HG03460 (cell line): Measurements from ENCODE around the gene PBXIP1.

Source experiments
- ATAC-seq: cut with Tn5 transposase; IDR thresholded peaks from one replicate; pipeline ENCODE4 v1.9.1; 2021; ENCODE audit not compliant: unreplicated experiment

The PBXIP1 gene

GRCh38 chr1:154973344-154974101 lies 17.6 kb upstream of the PBXIP1 start:
- ATAC-seq, result no peak

GRCh38 chr1:154972517-154973343 lies 16.8 kb upstream of the PBXIP1 start:
- ATAC-seq, result no peak

- no peak for ATAC-seq
Observed at GRCh38 chr1:154972213-154972516, 16.3 kb upstream of the PBXIP1 start.

GRCh38 chr1:154971341-154971998 lies 15.6 kb upstream of the PBXIP1 start:
- ATAC-seq, result no peak

GRCh38 chr1:154970631-154971340 lies 14.9 kb upstream of the PBXIP1 start, which contains the start of gene SHC1:
Gene SHC1 (minus strand): TSS chr1:154970747. CDS start chr1:154970526, 221 bp downstream.
- ATAC-seq, result no peak

- no peak for ATAC-seq
Observed at GRCh38 chr1:154969860-154970452, 14.1 kb upstream of the PBXIP1 start.

- no peak for ATAC-seq
Observed at GRCh38 chr1:154969246-154969645, 13.3 kb upstream of the PBXIP1 start.

- ATAC-seq, result no peak
Observed at GRCh38 chr1:154968731-154969130, 12.8 kb upstream of the PBXIP1 start.

GRCh38 chr1:154967331-154967950 lies 11.5 kb upstream of the PBXIP1 start:
- ATAC-seq, result no peak

- ATAC-seq, result no peak
Observed at GRCh38 chr1:154966111-154966510, 10.2 kb upstream of the PBXIP1 start.

- ATAC-seq, result no peak
Observed at GRCh38 chr1:154964359-154964758, 8.5 kb upstream of the PBXIP1 start.

GRCh38 chr1:154963643-154964042 lies 7.7 kb upstream of the PBXIP1 start:
- ATAC-seq, result no peak

GRCh38 chr1:154962795-154963330 lies 7.0 kb upstream of the PBXIP1 start:
- ATAC-seq, result no peak

- no peak for ATAC-seq
Observed at GRCh38 chr1:154962156-154962749, 6.4 kb upstream of the PBXIP1 start.

GRCh38 chr1:154961207-154962155 lies 5.6 kb upstream of the PBXIP1 start, which contains the start of gene PYGO2:
Gene PYGO2 (minus strand): TSS chr1:154961782. CDS start chr1:154961576, 206 bp downstream.
- peak; percentile 69 for ATAC-seq

GRCh38 chr1:154960446-154961136 lies 4.7 kb upstream of the PBXIP1 start:
- no peak for ATAC-seq

GRCh38 chr1:154959426-154959780 lies 3.5 kb upstream of the PBXIP1 start:
- no peak for ATAC-seq
